Measurements from ENCODE around the gene LMOD1. TPM values are rescaled to one million over a fixed set of nuclear protein-coding genes. Genes with fewer than 3 reads are reported as not detected.
A peak's percentile ranks its signal among the peaks of the same experiment; 100 is the strongest.
"Not testable (repeated sequence)": the region's sequence is repeated elsewhere in the genome, so short reads cannot be mapped to it uniquely, and the experiment has no call there.

LMOD1 gene
- total RNA-seq, 4 donors from 2014 or later, result 12.8 to 39.5 (median 22.6) TPM

- Histone ChIP-seq H3K4me3 (peak overlapping the region; percentile 57 to 74 (median 62)), H3K9me3 (no peaks in the 10 kb centered on the region), H3K4me1 (peaks cover 43 to 47% of the 10 kb centered on the region in 2 donors), H3K36me3 (no peaks in the 10 kb centered on the region), H3K27ac (peak overlapping the region; percentile 82 to 84 (median 84)), H3K27me3 (no peaks in the 10 kb centered on the region)
- ATAC-seq, result no peak
- no peak for DNase-seq
- intact Hi-C loops (cut with DNase I; ENCODE audit: low total_unique reads) (no loop called here), in situ Hi-C loops (cut with MboI; ENCODE audit: low sequenced_read_pairs in 4 of 4) (no loop called here)
- TF ChIP-seq POLR2A (IDR thresholded peaks at IDR 0.05) (no peak), CTCF (IDR thresholded peaks at IDR 0.05 in 4 of 5, conservative IDR thresholded peaks at IDR 0.05 in 1 of 5) (no peak)
These were observed 2.3 kb downstream of the LMOD1 start for GRCh38 chr1:201944002-201944401.

- TF ChIP-seq POLR2A (IDR thresholded peaks at IDR 0.05), result no peak
- no peak for TF ChIP-seq CTCF (IDR thresholded peaks at IDR 0.05 in 4 of 5, conservative IDR thresholded peaks at IDR 0.05 in 1 of 5)
- DNase-seq (no peak), ATAC-seq (no peak)
- H3K36me3 ChIP-seq, result no peaks in the 10 kb centered on the region
- in situ Hi-C loops (cut with MboI; ENCODE audit: low sequenced_read_pairs in 4 of 4) (no loop called here), intact Hi-C loops (cut with DNase I; ENCODE audit: low total_unique reads) (no loop called here)
- peaks cover 40 to 55% of the 10 kb centered on the region in 2 donors for H3K4me1 ChIP-seq
- H3K27ac ChIP-seq, result peak overlapping the region; percentile 82 to 84 (median 84)
- no peaks in the 10 kb centered on the region for H3K9me3 ChIP-seq
- no peaks in the 10 kb centered on the region for H3K27me3 ChIP-seq
- H3K4me3 ChIP-seq, result peak overlapping the region in 3 of 4 donors; percentile 40 to 62 (median 41)
These were observed 4.2 kb downstream of the LMOD1 start for GRCh38 chr1:201942129-201942495.

- Histone ChIP-seq H3K36me3 (no peaks in the 10 kb centered on the region), H3K27me3 (no peaks in the 10 kb centered on the region), H3K4me3 (peak overlapping the region; percentile 23 to 62 (median 40)), H3K4me1 (peaks cover 35 to 51% of the 10 kb centered on the region in 2 donors), H3K9me3 (no peaks in the 10 kb centered on the region), H3K27ac (peak overlapping the region; percentile 82 to 84 (median 84))
- ATAC-seq (peak; percentile 29 to 47), DNase-seq (peak; percentile 18 to 54)
- in situ Hi-C loops (cut with MboI; ENCODE audit: low sequenced_read_pairs in 4 of 4), result no loop called here
- intact Hi-C loops (cut with DNase I; ENCODE audit: low total_unique reads), result no loop called here
- TF ChIP-seq POLR2A (IDR thresholded peaks at IDR 0.05), result no peak
- no peak for TF ChIP-seq CTCF (IDR thresholded peaks at IDR 0.05 in 4 of 5, conservative IDR thresholded peaks at IDR 0.05 in 1 of 5)
These were observed 4.8 kb downstream of the LMOD1 start for GRCh38 chr1:201941420-201942128.

DNA sequence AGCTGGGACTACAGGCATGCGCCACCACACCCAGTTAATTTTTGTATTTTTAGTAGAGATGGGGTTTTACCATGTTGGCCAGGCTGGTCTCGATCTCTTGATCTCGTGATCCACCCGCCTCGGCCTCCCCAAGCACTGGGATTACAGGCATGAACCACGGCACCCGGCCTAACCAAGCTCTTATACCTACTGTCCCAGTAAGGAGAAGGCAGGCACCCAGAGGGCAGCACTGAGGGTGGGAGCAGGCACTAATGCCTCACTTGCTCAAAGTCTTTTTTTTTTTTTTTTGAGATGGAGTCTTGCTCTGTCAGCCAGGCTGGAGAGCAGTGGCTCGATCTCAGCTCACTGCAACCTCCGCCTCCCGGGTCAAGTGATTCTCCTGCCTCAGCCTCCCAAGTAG is 6.0 kb downstream of the LMOD1 start:
- ATAC-seq; H3K9me3 ChIP-seq; in situ Hi-C loops (cut with MboI; ENCODE audit: low sequenced_read_pairs in 4 of 4); intact Hi-C loops (cut with DNase I; ENCODE audit: low total_unique reads); H3K36me3 ChIP-seq; H3K4me3 ChIP-seq; DNase-seq; H3K27me3 ChIP-seq: not testable (repeated sequence)
- Histone ChIP-seq H3K4me1 (peaks cover 32 to 45% of the 10 kb centered on the region in 2 donors), H3K27ac (peak overlapping the region; percentile 82 to 84 (median 84))

GRCh38 chr1:201939574-201939973 is 6.8 kb downstream of the LMOD1 start:
- Histone ChIP-seq H3K4me3 (no peak overlapping the region), H3K4me1 (peaks cover 25 to 45% of the 10 kb centered on the region in 2 donors), H3K9me3 (no peaks in the 10 kb centered on the region), H3K27ac (peak overlapping the region; percentile 82 to 84 (median 84)), H3K27me3 (no peaks in the 10 kb centered on the region), H3K36me3 (no peaks in the 10 kb centered on the region)
- TF ChIP-seq POLR2A (IDR thresholded peaks at IDR 0.05), result no peak
- no peak for TF ChIP-seq CTCF (IDR thresholded peaks at IDR 0.05 in 4 of 5, conservative IDR thresholded peaks at IDR 0.05 in 1 of 5)
- DNase-seq (no peak), ATAC-seq (no peak)
- in situ Hi-C loops (cut with MboI; ENCODE audit: low sequenced_read_pairs in 4 of 4), result no loop called here
- intact Hi-C loops (cut with DNase I; ENCODE audit: low total_unique reads), result no loop called here

Measured in gastrocnemius medialis (tissue), 4 donors.